Superior temporal gyrus (tissue), 1 donor: ENCODE results near the gene CST6.
"Not testable (repeated sequence)": the region's sequence is repeated elsewhere in the genome, so short reads cannot be mapped to it uniquely, and the experiment has no call there.

Experiments used
- DNase-seq: peaks from one replicate; pipeline ENCODE4 v3.0.0-alpha.2; 2016; ENCODE audit errors: extremely low spot score

Gene CST6

GRCh38 chr11:65983589-65983987 lies 28.2 kb upstream of the CST6 start:
- DNase-seq = no peak

GRCh38 chr11:65987336-65987735 lies 24.5 kb upstream of the CST6 start:
- no peak for DNase-seq

GRCh38 chr11:65988791-65989592 lies 22.8 kb upstream of the CST6 start:
- peak; percentile 97 for DNase-seq

GRCh38 chr11:65992056-65992455 lies 19.8 kb upstream of the CST6 start:
- no peak for DNase-seq

GRCh38 chr11:65997286-65997685 lies 14.5 kb upstream of the CST6 start:
- no peak for DNase-seq

- peak; percentile 98 for DNase-seq
These were observed 9.7 kb upstream of the CST6 start, which contains the start of the genes BANF1 and EIF1AD for GRCh38 chr11:66001942-66002647. BANF1 (plus strand) TSS chr11:66002503; CDS start chr11:66003251, 748 bp downstream. EIF1AD (minus strand) TSS chr11:66002157; CDS start chr11:66000389, 1,768 bp downstream.

- peak; percentile 55 for DNase-seq
These were observed 9.1 kb upstream of the CST6 start for GRCh38 chr11:66002648-66003225.

- no peak for DNase-seq
These were observed 8.5 kb upstream of the CST6 start for GRCh38 chr11:66003291-66003690.

- DNase-seq = no peak
These were observed 7.6 kb upstream of the CST6 start for GRCh38 chr11:66004186-66004585.

- no peak for DNase-seq
These were observed 5.5 kb upstream of the CST6 start for GRCh38 chr11:66006134-66006890.

GRCh38 chr11:66006891-66007176 lies 5.0 kb upstream of the CST6 start:
- no peak for DNase-seq

GRCh38 chr11:66007201-66007634 lies 4.6 kb upstream of the CST6 start:
- DNase-seq = no peak

GRCh38 chr11:66008095-66008467 lies 3.7 kb upstream of the CST6 start:
- DNase-seq = no peak

GRCh38 chr11:66008468-66009101 lies 3.2 kb upstream of the CST6 start:
- no peak for DNase-seq

- not testable (repeated sequence) for DNase-seq
These were observed 1.8 kb upstream of the CST6 start for GRCh38 chr11:66010036-66010435.

GRCh38 chr11:66011239-66011784 lies 496 bp upstream of the CST6 start:
- DNase-seq = no peak

GRCh38 chr11:66012371-66012945 lies 650 bp downstream of the CST6 start:
- no peak for DNase-seq

GRCh38 chr11:66012946-66013761 lies 1.3 kb downstream of the CST6 start:
- DNase-seq = no peak

- no peak for DNase-seq
These were observed 1.9 kb downstream of the CST6 start for GRCh38 chr11:66013762-66014100.

- DNase-seq = no peak
These were observed 3.1 kb downstream of the CST6 start for GRCh38 chr11:66014804-66015453.
